Liver (tissue), 9 donors: Measurements from ENCODE around the gene PTCSC3. TPM values are rescaled to one million over a fixed set of nuclear protein-coding genes. Genes with fewer than 3 reads are reported as not detected.

Source experiments
- DNase-seq: peaks from one replicate; pipeline ENCODE4 v3.0.0-alpha.2; 2017; ENCODE audit warnings: low spot score
- H3K27ac ChIP-seq, 2 donors: one replicate each; pipeline ENCODE4 v1.7.0; 2013; ENCODE audit warnings: inconsistent platforms in 2 of 2, low read length in 2 of 2, control low read depth in 1 of 2, low read depth in 1 of 2, mild to moderate bottlenecking in 1 of 2
- H3K27me3 ChIP-seq, 4 donors: one replicate each; pipeline versions ENCODE4 v1.6.1 to v1.7.0; 2013; ENCODE audit warnings: low read length in 3 of 4, inconsistent platforms in 1 of 4, mild to moderate bottlenecking in 1 of 4, moderate library complexity in 1 of 4; ENCODE audit not compliant: control insufficient read depth in 4 of 4, insufficient read depth in 4 of 4
- H3K36me3 ChIP-seq, 4 donors: one replicate each; pipeline versions ENCODE4 v1.6.1 to v1.7.0; 2013; ENCODE audit warnings: low read length in 3 of 4, mild to moderate bottlenecking in 3 of 4, low read depth in 1 of 4, moderate library complexity in 1 of 4; ENCODE audit not compliant: control insufficient read depth in 4 of 4, insufficient read depth in 3 of 4
- H3K4me1 ChIP-seq, 4 donors: one replicate each; pipeline versions ENCODE4 v1.6.1 to v1.7.0; 2013; ENCODE audit warnings: low read length in 3 of 4, mild to moderate bottlenecking in 3 of 4, moderate library complexity in 1 of 4; ENCODE audit not compliant: control insufficient read depth in 4 of 4, insufficient read depth in 4 of 4
- H3K4me3 ChIP-seq, 3 donors: one replicate each; pipeline versions ENCODE4 v1.6.1 to v1.7.0; 2013; ENCODE audit warnings: low read length in 3 of 3, control low read depth in 1 of 3, low read depth in 1 of 3, mild to moderate bottlenecking in 1 of 3
- H3K9ac ChIP-seq, 2 donors: one replicate each; pipeline ENCODE4 v1.7.0; 2013; ENCODE audit warnings: low read length in 2 of 2, mild to moderate bottlenecking in 2 of 2, moderate library complexity in 2 of 2, control low read depth in 1 of 2, low read depth in 1 of 2
- H3K9me3 ChIP-seq, 4 donors: one replicate each; pipeline versions ENCODE4 v1.6.1 to v1.7.0; 2013; ENCODE audit warnings: low read length in 3 of 4; ENCODE audit not compliant: control insufficient read depth in 4 of 4
- CTCF ChIP-seq: fragments of 150-350 bp; IDR thresholded peaks from 2 replicates; pipeline ENCODE4 v1.5.1; 2017; ENCODE audit warnings: improper control_type of control experiment, low read depth, low read length; ENCODE audit not compliant: missing input control
- EGR1 ChIP-seq, 2 donors: IDR thresholded peaks; 2 replicates each; pipeline ENCODE4 v1.6.1; 2016 to 2018; ENCODE audit warnings: antibody characterized with exemption in 2 of 2, low read depth in 2 of 2
- FOXA1 ChIP-seq: IDR thresholded peaks from 2 replicates; pipeline ENCODE4 v1.6.1; 2016; ENCODE audit warnings: antibody characterized with exemption
- FOXA2 ChIP-seq: IDR thresholded peaks from 2 replicates; pipeline ENCODE4 v1.6.1; 2016; ENCODE audit warnings: antibody characterized with exemption
- HNF4A ChIP-seq, 2 donors: conservative IDR thresholded peaks; 2 replicates each; pipeline ENCODE4 v1.6.1; 2016; ENCODE audit warnings: antibody characterized with exemption in 2 of 2, mild to moderate bottlenecking in 2 of 2
- HNF4G ChIP-seq: IDR thresholded peaks from 2 replicates; pipeline ENCODE4 v1.6.1; 2016; ENCODE audit warnings: antibody characterized with exemption
- JUND ChIP-seq, 2 donors: IDR thresholded peaks; 2 replicates each; pipeline ENCODE4 v1.6.1; 2016; ENCODE audit warnings: antibody characterized with exemption in 2 of 2
- NR2F2 ChIP-seq: IDR thresholded peaks from 2 replicates; pipeline ENCODE4 v1.6.1; 2016; ENCODE audit warnings: antibody characterized with exemption
- RAD21 ChIP-seq, 2 donors: IDR thresholded peaks; 2 replicates each; pipeline ENCODE4 v1.6.1; 2016; ENCODE audit warnings: antibody characterized with exemption in 2 of 2, mild to moderate bottlenecking in 2 of 2
- REST ChIP-seq: IDR thresholded peaks from 2 replicates; pipeline ENCODE4 v1.6.1; 2016; ENCODE audit warnings: antibody characterized with exemption, mild to moderate bottlenecking
- RXRA ChIP-seq, 2 donors: IDR thresholded peaks; 2 replicates each; pipeline ENCODE4 v1.6.1; 2017 to 2018; ENCODE audit warnings: antibody characterized with exemption in 2 of 2, mild to moderate bottlenecking in 1 of 2
- SP1 ChIP-seq: IDR thresholded peaks from 2 replicates; pipeline ENCODE4 v1.6.1; 2018; ENCODE audit warnings: antibody characterized with exemption, mild to moderate bottlenecking
- TAF1 ChIP-seq: conservative IDR thresholded peaks from 2 replicates; pipeline ENCODE4 v1.6.1; 2016; ENCODE audit warnings: antibody characterized with exemption, mild to moderate bottlenecking
- whole genome bisulfite sequencing: extraction: QIAGEN DNeasy Blood & Tissue Kit; methylation state at CpG from one replicate; pipeline ENCODE4 v1.1.7; 2013; 5-methylcytosine and 5-hydroxymethylcytosine counted together
- polyA plus RNA-seq, 2 donors: library from polyadenylated mRNA; stranded (reverse) in 1 of 2; unstranded in 1 of 2; fragments of 200-250 nt in 1 of 2; fragments of >200 nt in 1 of 2; fragmentation: Nextera tagmentation in 1 of 2; extraction: Ambion mirVana in 1 of 2; gene quantifications; one replicate each; pipeline versions ENCODE4 v1.2.1 to v1.2.3, GENCODE V29; 2013 to 2015
- total RNA-seq, 2 donors: library from RNA; depleted of rRNA; stranded (reverse); fragments of >200 nt; gene quantifications; one replicate each; pipeline ENCODE4 v1.2.3, GENCODE V29; 2014
- TF ChIP-seq, protein P1 (sequence below): IDR thresholded peaks from 2 replicates; pipeline ENCODE4 v1.6.1; 2016; ENCODE audit warnings: antibody characterized with exemption
- TF ChIP-seq, protein P2 (sequence below): IDR thresholded peaks from 2 replicates; pipeline ENCODE4 v1.6.1; 2016; ENCODE audit warnings: antibody characterized with exemption
- TF ChIP-seq, protein P3 (sequence below): IDR thresholded peaks from 2 replicates; pipeline ENCODE4 v1.6.1; 2016; ENCODE audit warnings: antibody characterized with exemption
- donor health status: healthy.
- donor health status: healthy.
- donor health status: healthy.
- donor health status: healthy.
- donor health status: healthy.

PTCSC3 gene
- total and polyA plus RNA-seq, 4 donors = not detected

GRCh38 chr14:36212987-36213386 is 36.5 kb upstream of the PTCSC3 start (continued):
- TF ChIP-seq, protein P1, sequence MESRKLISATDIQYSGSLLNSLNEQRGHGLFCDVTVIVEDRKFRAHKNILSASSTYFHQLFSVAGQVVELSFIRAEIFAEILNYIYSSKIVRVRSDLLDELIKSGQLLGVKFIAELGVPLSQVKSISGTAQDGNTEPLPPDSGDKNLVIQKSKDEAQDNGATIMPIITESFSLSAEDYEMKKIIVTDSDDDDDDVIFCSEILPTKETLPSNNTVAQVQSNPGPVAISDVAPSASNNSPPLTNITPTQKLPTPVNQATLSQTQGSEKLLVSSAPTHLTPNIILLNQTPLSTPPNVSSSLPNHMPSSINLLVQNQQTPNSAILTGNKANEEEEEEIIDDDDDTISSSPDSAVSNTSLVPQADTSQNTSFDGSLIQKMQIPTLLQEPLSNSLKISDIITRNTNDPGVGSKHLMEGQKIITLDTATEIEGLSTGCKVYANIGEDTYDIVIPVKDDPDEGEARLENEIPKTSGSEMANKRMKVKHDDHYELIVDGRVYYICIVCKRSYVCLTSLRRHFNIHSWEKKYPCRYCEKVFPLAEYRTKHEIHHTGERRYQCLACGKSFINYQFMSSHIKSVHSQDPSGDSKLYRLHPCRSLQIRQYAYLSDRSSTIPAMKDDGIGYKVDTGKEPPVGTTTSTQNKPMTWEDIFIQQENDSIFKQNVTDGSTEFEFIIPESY = no peak
- TF ChIP-seq REST (no peak), RAD21 (IDR thresholded peaks at IDR 0.05) (no peak), HNF4G (no peak), SP1 (no peak)
- TF ChIP-seq, protein P2, sequence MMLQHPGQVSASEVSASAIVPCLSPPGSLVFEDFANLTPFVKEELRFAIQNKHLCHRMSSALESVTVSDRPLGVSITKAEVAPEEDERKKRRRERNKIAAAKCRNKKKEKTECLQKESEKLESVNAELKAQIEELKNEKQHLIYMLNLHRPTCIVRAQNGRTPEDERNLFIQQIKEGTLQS = no peak

- no peak overlapping the region for H3K4me3 ChIP-seq
- H3K36me3 ChIP-seq = no peaks in the 10 kb centered on the region
- H3K27ac ChIP-seq = no peak overlapping the region
- no peaks in the 10 kb centered on the region for H3K4me1 ChIP-seq
- H3K27me3 ChIP-seq = peaks cover 3 to 9% (median 3%) of the 10 kb centered on the region in 4 donors
- TF ChIP-seq FOXA1 (no peak), JUND (IDR thresholded peaks at IDR 0.05) (no peak), HNF4A (conservative IDR thresholded peaks at IDR 0.05) (no peak), FOXA2 (no peak), CTCF (no peak), EGR1 (IDR thresholded peaks at IDR 0.05; ENCODE audit: low read depth in 2 of 2) (no peak), NR2F2 (no peak), RXRA (IDR thresholded peaks at IDR 0.05) (no peak), TAF1 (no peak)
- TF ChIP-seq, protein P1 = no peak
- TF ChIP-seq, protein P3, sequence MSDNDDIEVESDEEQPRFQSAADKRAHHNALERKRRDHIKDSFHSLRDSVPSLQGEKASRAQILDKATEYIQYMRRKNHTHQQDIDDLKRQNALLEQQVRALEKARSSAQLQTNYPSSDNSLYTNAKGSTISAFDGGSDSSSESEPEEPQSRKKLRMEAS = no peak
- WGBS = 71% methylated on average over 1 of the region's 1 CpG
- no peaks in the 10 kb centered on the region for H3K9me3 ChIP-seq
- no peak for DNase-seq
- no peak overlapping the region for H3K9ac ChIP-seq
Observed at GRCh38 chr14:36212577-36212976, 36.1 kb upstream of the PTCSC3 start.
